HL-60/S4 treated with phorbol 12-myristate 13-acetate at 8.2 ng/mL for 4 days and 3 days (cell line): ENCODE results near the gene TREML2.

Experiments used
- in situ Hi-C: fragments of 300-500 bp; cut with MboI; formaldehyde crosslinking; loops from 2 replicates; pipeline ENCODE4 v1.15.0; 2022; ENCODE audit warnings: low sequenced_read_pairs

TREML2 gene

DNA sequence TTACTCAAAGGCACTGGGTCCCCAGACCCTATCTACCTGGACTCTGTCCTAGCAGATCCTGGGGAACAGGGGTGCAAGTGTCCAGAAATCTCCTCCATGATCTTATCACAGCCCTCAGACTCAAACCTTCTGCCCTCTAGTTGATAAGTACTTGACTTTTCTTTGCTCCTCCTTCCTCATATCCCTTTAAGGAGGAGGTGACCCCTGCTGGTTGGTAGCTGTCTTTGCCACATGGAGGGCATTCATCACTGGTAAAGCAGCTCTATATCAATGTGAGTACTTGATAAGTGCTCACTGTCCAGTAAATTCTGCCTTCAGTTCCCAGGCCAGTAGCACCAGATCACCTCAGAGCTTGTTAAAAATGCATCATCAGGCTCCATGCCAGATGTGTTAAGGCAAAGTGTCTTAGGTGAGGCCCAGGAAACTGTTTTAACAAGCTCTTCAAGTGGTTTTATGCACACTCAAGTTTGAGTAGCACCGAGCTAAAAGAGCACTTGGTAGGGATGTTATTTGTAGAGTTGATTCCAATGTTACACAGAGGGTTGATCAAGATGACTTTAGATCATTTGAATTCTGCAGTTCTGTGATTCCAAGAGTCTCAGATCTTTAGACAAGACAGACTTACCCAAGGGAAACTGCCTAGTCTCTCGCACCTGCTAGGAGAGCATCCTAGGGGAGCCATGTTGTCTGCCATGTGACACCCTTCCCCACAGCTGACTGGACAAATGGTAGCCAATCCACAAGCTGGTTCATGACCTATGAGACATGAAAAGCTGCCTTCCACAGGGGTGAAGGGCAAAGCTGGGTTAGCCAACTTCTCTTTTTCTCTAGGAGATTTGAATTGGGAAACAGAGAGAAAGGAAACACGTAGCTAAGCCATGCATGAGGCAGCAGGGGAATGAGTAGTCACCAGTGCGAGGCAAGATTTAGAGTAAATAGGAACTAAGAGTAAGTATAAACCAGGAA is 18.6 kb downstream of the TREML2 start:
- in situ Hi-C loops, result loop anchor here (25.0 kb wide), 1 partner anchor 95 kb away; no protein-coding TSS in a partner anchor

- in situ Hi-C loops, result loop anchor here (25.0 kb wide), 1 partner anchor 94 kb away; no protein-coding TSS in a partner anchor
These were observed 19.4 kb downstream of the TREML2 start for GRCh38 chr6:41181566-41181965.

DNA sequence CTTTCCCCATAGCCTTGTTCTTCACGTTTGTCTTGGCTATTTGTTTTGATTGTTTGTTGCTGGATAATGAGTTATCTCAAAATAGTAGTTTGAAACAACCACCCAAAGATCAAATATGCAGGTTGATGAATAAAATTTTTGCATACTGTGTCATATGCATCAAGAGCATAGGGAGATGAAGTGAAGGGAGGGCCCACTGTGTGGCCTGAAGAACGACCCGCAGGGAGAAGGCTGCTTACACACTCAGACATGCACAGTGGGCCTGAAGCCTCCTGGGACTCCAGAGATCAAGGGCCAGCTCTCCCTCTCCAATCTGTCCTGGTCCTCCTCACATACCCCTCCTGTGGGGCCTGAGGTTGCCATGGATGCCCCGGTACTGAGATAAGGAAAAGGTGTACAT is 21.8 kb downstream of the TREML2 start:
- in situ Hi-C loops, result loop anchor here (25.0 kb wide), 1 partner anchor 92 kb away; no protein-coding TSS in a partner anchor

DNA sequence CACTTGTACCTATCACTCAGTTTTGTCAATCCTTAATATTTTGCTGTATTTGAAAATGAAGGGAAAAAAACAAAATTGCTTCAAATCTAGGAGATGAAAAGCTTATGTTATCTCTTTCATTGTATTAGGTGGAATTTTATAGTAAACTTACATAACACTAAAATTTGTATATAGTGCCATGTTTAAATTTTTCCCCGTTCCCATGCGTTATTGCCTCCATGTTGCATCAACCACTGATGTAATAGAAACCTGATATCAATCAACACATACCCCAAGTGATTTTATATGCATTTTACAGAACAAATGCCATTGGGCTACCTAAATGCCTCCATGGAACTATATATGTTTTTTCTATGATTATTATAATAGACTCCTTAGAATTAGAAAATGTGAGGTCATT is 23.3 kb downstream of the TREML2 start:
- in situ Hi-C loops, result loop anchor here (25.0 kb wide), 1 partner anchor 90 kb away; no protein-coding TSS in a partner anchor

DNA sequence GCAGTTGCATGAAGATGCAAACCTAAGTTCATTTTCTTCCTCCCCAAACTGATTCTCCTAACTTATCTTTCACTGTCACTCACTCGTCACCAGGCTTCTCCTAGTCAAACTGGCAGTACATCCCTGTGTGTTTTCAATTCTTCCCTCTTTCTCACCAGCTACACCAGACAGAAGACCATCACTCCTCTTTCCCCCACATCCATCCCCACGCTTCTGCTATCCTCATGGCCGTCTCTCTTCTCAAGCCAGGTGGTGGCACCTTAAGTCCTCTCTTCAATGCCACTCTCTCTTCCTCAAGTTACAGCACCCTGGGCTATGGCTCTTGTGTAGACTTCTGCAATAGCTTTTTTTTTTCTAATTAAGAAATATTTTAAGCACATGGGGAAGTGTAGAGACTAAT is 23.7 kb downstream of the TREML2 start:
- in situ Hi-C loops, result loop anchor here (25.0 kb wide), 1 partner anchor 90 kb away; no protein-coding TSS in a partner anchor

GRCh38 chr6:41176189-41176588 is 24.8 kb downstream of the TREML2 start:
- in situ Hi-C loops, result loop anchor here (25.0 kb wide), 1 partner anchor 89 kb away; no protein-coding TSS in a partner anchor

GRCh38 chr6:41175084-41175483 is 25.9 kb downstream of the TREML2 start:
- in situ Hi-C loops, result loop anchor here (25.0 kb wide), 1 partner anchor 88 kb away; no protein-coding TSS in a partner anchor

- in situ Hi-C loops, result loop anchor here (25.0 kb wide), 1 partner anchor 87 kb away; no protein-coding TSS in a partner anchor
These were observed 26.3 kb downstream of the TREML2 start for GRCh38 chr6:41174610-41175009.

DNA sequence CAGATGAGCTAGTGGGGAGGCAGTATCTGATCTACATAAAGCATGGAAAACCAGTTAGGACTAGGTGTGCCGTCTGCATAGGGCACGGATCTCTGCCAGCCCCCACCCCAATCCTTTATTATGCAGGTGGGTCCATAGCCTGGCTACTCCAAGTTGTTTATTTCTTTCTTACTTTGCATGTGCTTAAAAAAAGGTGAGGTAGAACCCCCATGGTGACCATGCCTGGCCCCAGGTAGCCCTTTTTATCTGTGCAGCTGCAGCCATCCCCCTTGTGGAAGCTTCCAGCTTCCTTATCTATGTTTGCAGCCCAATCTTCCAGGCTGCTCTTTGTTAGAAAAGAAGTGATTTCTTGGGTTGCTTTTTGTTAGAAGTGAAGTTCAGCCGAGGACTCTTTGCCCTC is 29.0 kb downstream of the TREML2 start:
- in situ Hi-C loops, result no loop called here

DNA sequence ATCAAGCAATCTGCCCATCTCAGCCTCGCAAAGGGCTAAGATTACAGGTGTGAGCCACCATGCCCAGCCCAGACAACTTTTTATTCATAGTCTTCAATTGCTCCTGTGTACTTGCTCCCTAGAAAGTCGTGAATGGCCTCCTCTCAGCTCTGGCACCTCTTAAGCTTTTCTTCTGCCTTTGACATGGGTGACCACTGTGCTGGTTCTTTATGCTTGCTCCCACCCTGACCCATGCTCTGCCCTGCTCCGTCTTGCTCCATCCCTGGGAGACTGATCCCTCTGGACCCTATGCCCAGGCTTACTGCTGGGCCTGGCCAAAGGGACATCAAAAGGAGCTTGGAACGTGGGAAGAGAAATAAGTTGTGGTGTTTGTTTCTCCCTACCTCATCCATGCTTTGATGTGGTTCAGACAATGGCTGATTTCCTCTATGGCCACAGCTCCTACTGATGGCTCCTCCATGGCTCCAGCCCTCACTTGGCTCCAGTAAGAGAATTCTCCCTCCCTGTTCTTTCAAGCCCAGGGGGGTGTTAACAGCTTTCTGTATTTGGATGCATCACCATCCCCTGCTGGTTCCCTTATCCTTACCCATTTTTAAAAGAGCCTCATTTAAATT is 30.3 kb downstream of the TREML2 start:
- in situ Hi-C loops, result no loop called here

- in situ Hi-C loops, result no loop called here
These were observed 33.6 kb downstream of the TREML2 start for GRCh38 chr6:41167173-41167963.

GRCh38 chr6:41164551-41165120 is 36.3 kb downstream of the TREML2 start:
- in situ Hi-C loops, result no loop called here

GRCh38 chr6:41163419-41163717 is 37.6 kb downstream of the TREML2 start:
- in situ Hi-C loops, result no loop called here

GRCh38 chr6:41162687-41163418 is 38.1 kb downstream of the TREML2 start, which contains the start of gene TREM2:
Gene TREM2, minus strand, starts transcription at chr6:41163116. Its CDS starts 34 bp downstream, at chr6:41163082.
- in situ Hi-C loops, result no loop called here

GRCh38 chr6:41161851-41162552 is 38.9 kb downstream of the TREML2 start:
- in situ Hi-C loops, result no loop called here

DNA sequence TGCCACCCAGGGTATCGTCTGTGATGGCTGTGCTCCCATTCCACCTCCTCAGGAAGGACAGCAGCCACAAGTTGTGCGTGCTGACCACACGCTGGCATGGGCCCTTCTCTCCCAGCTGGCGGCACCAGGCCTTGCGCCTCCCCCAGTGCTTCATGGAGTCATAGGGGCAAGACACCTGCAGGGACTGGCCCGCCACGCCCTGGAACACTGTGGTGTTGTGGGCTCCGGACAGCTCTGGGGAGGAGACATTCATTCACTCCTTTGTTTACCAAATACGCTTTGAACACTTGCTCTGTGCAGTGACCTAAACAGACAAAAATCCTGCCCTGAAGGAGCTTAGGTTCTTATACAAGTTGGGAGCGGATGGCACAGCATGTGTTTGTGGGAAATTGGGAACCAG is 39.6 kb downstream of the TREML2 start:
- in situ Hi-C loops, result no loop called here

DNA sequence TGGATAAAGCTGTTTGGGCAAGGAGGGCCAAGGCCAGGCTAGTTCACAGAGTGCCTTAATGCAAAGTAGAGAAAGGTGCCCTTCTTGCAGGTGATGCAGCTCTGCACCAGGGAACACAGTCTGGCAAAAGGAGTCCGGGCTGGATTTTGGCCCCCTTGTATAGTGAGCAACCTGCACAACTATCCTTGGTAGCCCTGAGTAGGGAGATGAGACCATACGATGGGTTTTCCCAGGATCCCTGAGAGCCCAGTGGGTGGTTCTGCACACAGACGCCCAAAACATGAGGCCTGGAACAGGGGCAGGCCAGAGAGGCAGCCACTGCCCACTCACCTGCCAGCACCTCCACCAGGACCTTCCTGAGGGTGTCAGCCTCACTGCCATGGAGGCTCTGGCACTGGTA is 40.0 kb downstream of the TREML2 start:
- in situ Hi-C loops, result no loop called here

DNA sequence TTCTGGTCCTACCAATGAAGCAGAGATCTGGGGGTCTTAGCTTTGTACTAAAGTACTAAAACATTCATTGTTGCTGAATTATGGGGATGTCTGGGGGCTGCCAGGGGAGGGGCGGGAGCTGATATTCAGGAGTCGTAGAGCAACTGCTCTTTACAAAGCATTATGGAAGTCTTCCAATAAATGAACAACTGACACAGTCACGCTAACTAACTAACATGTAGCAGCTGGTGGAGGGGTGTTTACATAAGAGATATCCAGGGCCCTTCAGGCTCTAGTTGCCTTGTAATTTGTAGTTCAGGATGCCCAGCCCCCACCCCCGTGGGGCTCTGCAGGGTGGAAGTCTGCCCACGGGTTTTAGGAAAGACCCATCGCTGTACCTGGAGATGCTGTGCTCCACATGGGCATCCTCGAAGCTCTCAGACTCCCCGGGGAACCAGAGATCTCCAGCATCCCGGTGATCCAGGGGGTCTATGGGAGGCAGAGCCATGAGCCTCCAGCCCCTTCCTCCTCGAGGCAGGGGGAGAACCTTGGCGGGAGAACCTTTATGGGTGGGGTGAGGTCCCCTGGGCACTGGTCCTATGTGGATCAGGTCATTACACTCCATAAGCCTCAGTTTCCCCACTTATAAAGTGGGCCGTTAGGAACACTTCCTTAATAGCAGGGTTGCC is 41.4 kb downstream of the TREML2 start:
- in situ Hi-C loops, result no loop called here

- in situ Hi-C loops, result no loop called here
These were observed 43.6 kb downstream of the TREML2 start for GRCh38 chr6:41157323-41157722.
